A549 (cell line): Measurements from ENCODE around the gene KCNA1. TPM values are rescaled to one million over a fixed set of nuclear protein-coding genes. Genes with fewer than 3 reads are reported as not detected.

Experiments
- ATAC-seq, 2 experiments: fragments of 200-7000 bp in 1 of 2; fragments of >200 bp in 1 of 2; cut with Nextera tagmentation in 1 of 2; cut with Tn5 transposase in 1 of 2; 3 replicates each; pipeline versions ENCODE4 v1.8.0 to v1.9.1; 2018 to 2020; ENCODE audit warnings: mild to moderate bottlenecking in 1 of 2, moderate library complexity in 1 of 2
- CTCF ChIA-PET: fragments of 300-600 bp; sonication (Branson Sonifier 250); formaldehyde crosslinking; extraction: SDS; loops from one replicate; lab custom pipeline; 2021; ENCODE audit warnings: antibody characterized with exemption, inconsistent platforms; lab: Yijun Ruan, JAX
- POLR2A ChIA-PET: fragments of 350-600 bp; formaldehyde crosslinking; extraction: SDS; loops from one replicate; lab custom pipeline; 2021; ENCODE audit warnings: antibody characterized with exemption, inconsistent platforms; lab: Yijun Ruan, JAX
- DNase-seq, 2 experiments: peaks; one replicate each; pipeline versions ENCODE4 v3.0.0 to v3.0.0-alpha.2; 2011 to 2016; ENCODE audit warnings: low read depth in 1 of 2, low spot score in 1 of 2
- FAIRE-seq: peaks from 2 replicates; lab custom pipeline; 2011; peaks lifted over from hg19 to GRCh38; lab: Jason Lieb, UNC
- H3K27ac ChIP-seq, 2 experiments: fragments of >200 bp; sonication (Bioruptor Twin); formaldehyde crosslinking; 3 replicates each; pipeline ENCODE4 v1.5.1; 2016 to 2017
- H3K4me1 ChIP-seq: fragments of >200 bp; sonication (Bioruptor Twin); formaldehyde crosslinking; 3 replicates; pipeline ENCODE4 v1.6.1; 2016
- H3K4me2 ChIP-seq: fragments of >200 bp; sonication (Bioruptor Twin); formaldehyde crosslinking; 3 replicates; pipeline ENCODE4 v1.6.1; 2016
- H3K4me3 ChIP-seq: fragments of >200 bp; sonication (Bioruptor Twin); formaldehyde crosslinking; 3 replicates; pipeline ENCODE4 v1.5.1; 2016
- H3K9me3 ChIP-seq: fragments of >200 bp; sonication (Bioruptor Twin); formaldehyde crosslinking; 3 replicates; pipeline ENCODE4 v1.6.1; 2016
- CEBPB ChIP-seq, 2 experiments: fragments of >200 bp in 1 of 2; sonication (Bioruptor Twin) in 1 of 2; formaldehyde crosslinking in 1 of 2; IDR thresholded peaks; 2 replicates each; pipeline ENCODE4 v1.6.1; 2012 to 2016
- EHF ChIP-seq: fragments of 250-450 bp; sonication (Bioruptor Pico); IDR thresholded peaks from 2 replicates; pipeline ENCODE4 v1.5.0; 2020; ENCODE audit warnings: mild to moderate bottlenecking
- EHMT2 ChIP-seq: fragments of 200-600 bp; sonication (generic); IDR thresholded peaks from 2 replicates; pipeline ENCODE4 v1.6.1; 2016; ENCODE audit warnings: antibody characterized with exemption, low read depth, mild to moderate bottlenecking, moderate library complexity
- FOSB ChIP-seq: fragments of 250-450 bp; sonication (Bioruptor Pico); IDR thresholded peaks from 2 replicates; pipeline ENCODE4 v1.5.0; 2020; ENCODE audit warnings: mild to moderate bottlenecking, moderate library complexity
- FOXS1 ChIP-seq: fragments of 250-450 bp; sonication (Bioruptor Pico); IDR thresholded peaks from 2 replicates; pipeline ENCODE4 v1.5.0; 2020; ENCODE audit warnings: mild to moderate bottlenecking, moderate library complexity
- GATA3 ChIP-seq: IDR thresholded peaks from 2 replicates; pipeline ENCODE4 v1.6.1; 2012; ENCODE audit warnings: borderline replicate concordance
- HOXA7 ChIP-seq: fragments of 250-450 bp; sonication (Bioruptor Pico); IDR thresholded peaks from 2 replicates; pipeline ENCODE4 v1.5.0; 2020; ENCODE audit warnings: mild to moderate bottlenecking, moderate library complexity
- HOXB13 ChIP-seq: fragments of 250-450 bp; sonication (Bioruptor Pico); IDR thresholded peaks from 2 replicates; pipeline ENCODE4 v1.5.0; 2020; ENCODE audit warnings: low read depth, mild to moderate bottlenecking, moderate library complexity
- MAFK ChIP-seq: fragments of 450-650 bp; IDR thresholded peaks from 2 replicates; pipeline ENCODE4 v1.6.1; 2014; ENCODE audit not compliant: partially characterized antibody
- NPAS2 ChIP-seq: fragments of 250-450 bp; sonication (Bioruptor Pico); IDR thresholded peaks from 2 replicates; pipeline ENCODE4 v1.8.0; 2022; ENCODE audit warnings: mild to moderate bottlenecking, moderate library complexity, borderline replicate concordance
- NR3C1 ChIP-seq: fragments of >200 bp; sonication (Bioruptor Twin); formaldehyde crosslinking; IDR thresholded peaks from 3 replicates; pipeline ENCODE4 v1.6.1; 2017
- POLR2A ChIP-seq: IDR thresholded peaks from 2 replicates; pipeline ENCODE4 v1.6.1; 2012; ENCODE audit warnings: mild to moderate bottlenecking, low read length
- RAD21 ChIP-seq, 2 experiments: fragments of >200 bp in 1 of 2; sonication (Bioruptor Twin) in 1 of 2; formaldehyde crosslinking in 1 of 2; IDR thresholded peaks in 1 of 2; conservative IDR thresholded peaks in 1 of 2; 2 replicates in 1 of 2; 3 replicates in 1 of 2; pipeline ENCODE4 v1.6.1; 2012 to 2018; ENCODE audit warnings: inconsistent platforms in 1 of 2
- RCOR1 ChIP-seq: fragments of 150-350 bp; IDR thresholded peaks from 2 replicates; pipeline ENCODE4 v1.6.1; 2014; ENCODE audit warnings: antibody characterized with exemption, low read length, low read depth
- RFX5 ChIP-seq: fragments of 450-650 bp; IDR thresholded peaks from 2 replicates; pipeline ENCODE4 v1.7.1; 2014; ENCODE audit warnings: antibody characterized with exemption, mild to moderate bottlenecking, moderate library complexity
- SREBF2 ChIP-seq: fragments of 450-650 bp; IDR thresholded peaks from 2 replicates; pipeline ENCODE4 v1.6.1; 2014; ENCODE audit warnings: mild to moderate bottlenecking, moderate library complexity
- TFCP2L1 ChIP-seq: fragments of 250-450 bp; sonication (Bioruptor Pico); IDR thresholded peaks from 2 replicates; pipeline ENCODE4 v1.5.0; 2021; ENCODE audit warnings: mild to moderate bottlenecking
- ZSCAN20 ChIP-seq: fragments of 250-450 bp; sonication (Bioruptor Pico); IDR thresholded peaks from 2 replicates; pipeline ENCODE4 v1.8.0; 2022; ENCODE audit warnings: mild to moderate bottlenecking, moderate library complexity
- WGBS: methylation state at CpG from one replicate; pipeline ENCODE4 v1.1.6; 2017; ENCODE audit errors: missing lambda C conversion rate; 5-methylcytosine and 5-hydroxymethylcytosine counted together
- polyA plus RNA-seq, 4 experiments: library from polyadenylated mRNA; depleted of rRNA in 3 of 4; stranded (reverse); fragments of >200 nt; fragmentation: RNase III in 1 of 4; extraction: RNeasy Plus Mini Kit Qiagen cat#74134 plus additional on column Dnase treatment in 1 of 4; gene quantifications; 2 replicates in 3 of 4; 3 replicates in 1 of 4; pipeline ENCODE4 v1.2.3, GENCODE V29; 2011 to 2017
- TF ChIP-seq, protein P1 (sequence below): fragments of >200 bp; sonication (Bioruptor Twin); formaldehyde crosslinking; IDR thresholded peaks from 2 replicates; pipeline ENCODE4 v1.6.1; 2016
- TF ChIP-seq, protein P2 (sequence below): fragments of 150-350 bp; IDR thresholded peaks from 2 replicates; pipeline ENCODE4 v1.6.1; 2014; ENCODE audit warnings: low read depth, mild to moderate bottlenecking, low read length
- TF ChIP-seq, protein P3 (sequence below): IDR thresholded peaks from 2 replicates; pipeline ENCODE4 v1.6.1; 2012
- TF ChIP-seq, protein P4 (sequence below): fragments of 450-650 bp; IDR thresholded peaks from 2 replicates; pipeline ENCODE4 v1.6.1; 2014; ENCODE audit warnings: antibody characterized with exemption
- TF ChIP-seq, protein P5 (sequence below): fragments of 200-600 bp; sonication (generic); IDR thresholded peaks from 2 replicates; pipeline ENCODE4 v1.6.1; 2016; ENCODE audit warnings: antibody characterized with exemption, mild to moderate bottlenecking, moderate library complexity

KCNA1 gene
- polyA plus RNA-seq, 2 of the 4 experiments (the other 2 are of a cell fraction): not detected

DNA sequence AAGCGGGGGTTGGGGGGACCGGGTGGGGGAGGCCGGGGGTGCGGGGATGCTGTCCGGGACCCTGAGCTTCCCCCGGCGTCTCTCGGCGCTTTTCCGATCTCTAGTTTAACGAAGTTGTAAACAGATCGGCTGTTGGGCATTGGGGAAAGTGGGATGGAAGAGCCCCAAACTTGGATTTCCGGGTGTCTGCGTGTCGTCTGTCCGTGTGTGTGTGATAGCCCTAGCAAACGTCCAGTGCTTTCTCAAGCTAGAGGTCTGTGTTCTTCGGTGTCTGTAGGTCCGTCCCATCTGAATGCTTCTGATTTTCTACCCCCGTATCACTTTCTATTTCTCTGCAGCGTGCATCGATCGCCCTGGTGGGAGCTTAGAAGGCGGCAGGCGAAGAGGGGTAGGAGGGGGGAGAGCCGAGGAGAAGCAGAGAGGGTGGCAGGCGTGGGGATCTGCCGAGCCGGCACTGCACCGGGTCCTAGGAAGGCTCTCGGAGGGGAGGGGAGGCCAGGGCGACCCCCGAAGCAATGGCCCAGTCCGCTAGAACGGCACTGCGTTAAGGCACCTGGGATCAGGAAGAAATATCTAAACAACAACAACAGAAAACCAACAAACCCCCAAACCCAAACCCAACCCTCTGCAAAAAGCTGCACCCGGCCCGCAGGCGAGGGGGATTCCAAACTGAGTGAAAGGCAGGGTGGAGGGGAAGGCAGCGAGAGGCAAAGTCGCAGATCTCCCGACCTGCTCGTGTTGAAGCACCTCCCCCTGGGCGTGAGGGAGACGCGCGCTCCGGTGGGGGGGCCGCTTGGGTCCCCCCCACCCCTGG is 1.0 kb downstream of the KCNA1 start:
- Histone ChIP-seq H3K27ac (no peak overlapping the region), H3K9me3 (no peaks in the 10 kb centered on the region), H3K4me2 (no peak overlapping the region), H3K4me1 (no peaks in the 10 kb centered on the region), H3K4me3 (no peak overlapping the region)
- TF ChIP-seq TFCP2L1 (CRISPR knock-in tag): no peak
- no peak for TF ChIP-seq SREBF2
- no peak for TF ChIP-seq RAD21 (conservative IDR thresholded peaks at IDR 0.05 in 1 of 2, IDR thresholded peaks at IDR 0.05 in 1 of 2)
- no peak for TF ChIP-seq RFX5
- TF ChIP-seq, protein P1, sequence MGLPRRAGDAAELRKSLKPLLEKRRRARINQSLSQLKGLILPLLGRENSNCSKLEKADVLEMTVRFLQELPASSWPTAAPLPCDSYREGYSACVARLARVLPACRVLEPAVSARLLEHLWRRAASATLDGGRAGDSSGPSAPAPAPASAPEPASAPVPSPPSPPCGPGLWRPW: no peak
- TF ChIP-seq NPAS2 (CRISPR knock-in tag): no peak
- TF ChIP-seq ZSCAN20 (CRISPR knock-in tag): no peak
- no peak for TF ChIP-seq MAFK
- no peak for TF ChIP-seq RCOR1
- TF ChIP-seq, protein P2, sequence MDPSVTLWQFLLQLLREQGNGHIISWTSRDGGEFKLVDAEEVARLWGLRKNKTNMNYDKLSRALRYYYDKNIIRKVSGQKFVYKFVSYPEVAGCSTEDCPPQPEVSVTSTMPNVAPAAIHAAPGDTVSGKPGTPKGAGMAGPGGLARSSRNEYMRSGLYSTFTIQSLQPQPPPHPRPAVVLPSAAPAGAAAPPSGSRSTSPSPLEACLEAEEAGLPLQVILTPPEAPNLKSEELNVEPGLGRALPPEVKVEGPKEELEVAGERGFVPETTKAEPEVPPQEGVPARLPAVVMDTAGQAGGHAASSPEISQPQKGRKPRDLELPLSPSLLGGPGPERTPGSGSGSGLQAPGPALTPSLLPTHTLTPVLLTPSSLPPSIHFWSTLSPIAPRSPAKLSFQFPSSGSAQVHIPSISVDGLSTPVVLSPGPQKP: no peak
- no peak for TF ChIP-seq HOXA7 (CRISPR knock-in tag)
- no peak for TF ChIP-seq GATA3
- TF ChIP-seq, protein P3, sequence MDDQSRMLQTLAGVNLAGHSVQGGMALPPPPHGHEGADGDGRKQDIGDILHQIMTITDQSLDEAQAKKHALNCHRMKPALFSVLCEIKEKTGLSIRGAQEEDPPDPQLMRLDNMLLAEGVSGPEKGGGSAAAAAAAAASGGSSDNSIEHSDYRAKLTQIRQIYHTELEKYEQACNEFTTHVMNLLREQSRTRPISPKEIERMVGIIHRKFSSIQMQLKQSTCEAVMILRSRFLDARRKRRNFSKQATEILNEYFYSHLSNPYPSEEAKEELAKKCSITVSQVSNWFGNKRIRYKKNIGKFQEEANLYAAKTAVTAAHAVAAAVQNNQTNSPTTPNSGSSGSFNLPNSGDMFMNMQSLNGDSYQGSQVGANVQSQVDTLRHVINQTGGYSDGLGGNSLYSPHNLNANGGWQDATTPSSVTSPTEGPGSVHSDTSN: no peak
- TF ChIP-seq POLR2A: no peak
- TF ChIP-seq, protein P4, sequence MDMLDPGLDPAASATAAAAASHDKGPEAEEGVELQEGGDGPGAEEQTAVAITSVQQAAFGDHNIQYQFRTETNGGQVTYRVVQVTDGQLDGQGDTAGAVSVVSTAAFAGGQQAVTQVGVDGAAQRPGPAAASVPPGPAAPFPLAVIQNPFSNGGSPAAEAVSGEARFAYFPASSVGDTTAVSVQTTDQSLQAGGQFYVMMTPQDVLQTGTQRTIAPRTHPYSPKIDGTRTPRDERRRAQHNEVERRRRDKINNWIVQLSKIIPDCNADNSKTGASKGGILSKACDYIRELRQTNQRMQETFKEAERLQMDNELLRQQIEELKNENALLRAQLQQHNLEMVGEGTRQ: no peak
- TF ChIP-seq EHF (CRISPR knock-in tag): no peak
- TF ChIP-seq EHMT2: no peak
- TF ChIP-seq NR3C1: no peak
- TF ChIP-seq CEBPB (IDR thresholded peaks at IDR 0.05): no peak
- POLR2A ChIA-PET: no interaction called here
- WGBS: 47% methylated on average over 49 of the region's 49 CpGs
- no peak for DNase-seq
- FAIRE-seq: no peak
- no peak for ATAC-seq
- CTCF ChIA-PET: no interaction called here

DNA sequence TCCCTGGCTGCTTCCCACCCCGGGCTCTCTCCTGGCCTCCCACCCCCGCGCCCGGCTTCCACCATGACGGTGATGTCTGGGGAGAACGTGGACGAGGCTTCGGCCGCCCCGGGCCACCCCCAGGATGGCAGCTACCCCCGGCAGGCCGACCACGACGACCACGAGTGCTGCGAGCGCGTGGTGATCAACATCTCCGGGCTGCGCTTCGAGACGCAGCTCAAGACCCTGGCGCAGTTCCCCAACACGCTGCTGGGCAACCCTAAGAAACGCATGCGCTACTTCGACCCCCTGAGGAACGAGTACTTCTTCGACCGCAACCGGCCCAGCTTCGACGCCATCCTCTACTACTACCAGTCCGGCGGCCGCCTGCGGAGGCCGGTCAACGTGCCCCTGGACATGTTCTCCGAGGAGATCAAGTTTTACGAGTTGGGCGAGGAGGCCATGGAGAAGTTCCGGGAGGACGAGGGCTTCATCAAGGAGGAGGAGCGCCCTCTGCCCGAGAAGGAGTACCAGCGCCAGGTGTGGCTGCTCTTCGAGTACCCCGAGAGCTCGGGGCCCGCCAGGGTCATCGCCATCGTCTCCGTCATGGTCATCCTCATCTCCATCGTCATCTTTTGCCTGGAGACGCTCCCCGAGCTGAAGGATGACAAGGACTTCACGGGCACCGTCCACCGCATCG is 1.8 kb downstream of the KCNA1 start:
- Histone ChIP-seq H3K4me2 (no peak overlapping the region), H3K9me3 (no peaks in the 10 kb centered on the region), H3K27ac (no peak overlapping the region), H3K4me1 (no peaks in the 10 kb centered on the region), H3K4me3 (no peak overlapping the region)
- ATAC-seq (no peak), FAIRE-seq (no peak), DNase-seq (no peak)
- POLR2A ChIA-PET: no interaction called here
- no peak for TF ChIP-seq FOSB (CRISPR knock-in tag)
- no peak for TF ChIP-seq RAD21 (conservative IDR thresholded peaks at IDR 0.05 in 1 of 2, IDR thresholded peaks at IDR 0.05 in 1 of 2)
- TF ChIP-seq, protein P5, sequence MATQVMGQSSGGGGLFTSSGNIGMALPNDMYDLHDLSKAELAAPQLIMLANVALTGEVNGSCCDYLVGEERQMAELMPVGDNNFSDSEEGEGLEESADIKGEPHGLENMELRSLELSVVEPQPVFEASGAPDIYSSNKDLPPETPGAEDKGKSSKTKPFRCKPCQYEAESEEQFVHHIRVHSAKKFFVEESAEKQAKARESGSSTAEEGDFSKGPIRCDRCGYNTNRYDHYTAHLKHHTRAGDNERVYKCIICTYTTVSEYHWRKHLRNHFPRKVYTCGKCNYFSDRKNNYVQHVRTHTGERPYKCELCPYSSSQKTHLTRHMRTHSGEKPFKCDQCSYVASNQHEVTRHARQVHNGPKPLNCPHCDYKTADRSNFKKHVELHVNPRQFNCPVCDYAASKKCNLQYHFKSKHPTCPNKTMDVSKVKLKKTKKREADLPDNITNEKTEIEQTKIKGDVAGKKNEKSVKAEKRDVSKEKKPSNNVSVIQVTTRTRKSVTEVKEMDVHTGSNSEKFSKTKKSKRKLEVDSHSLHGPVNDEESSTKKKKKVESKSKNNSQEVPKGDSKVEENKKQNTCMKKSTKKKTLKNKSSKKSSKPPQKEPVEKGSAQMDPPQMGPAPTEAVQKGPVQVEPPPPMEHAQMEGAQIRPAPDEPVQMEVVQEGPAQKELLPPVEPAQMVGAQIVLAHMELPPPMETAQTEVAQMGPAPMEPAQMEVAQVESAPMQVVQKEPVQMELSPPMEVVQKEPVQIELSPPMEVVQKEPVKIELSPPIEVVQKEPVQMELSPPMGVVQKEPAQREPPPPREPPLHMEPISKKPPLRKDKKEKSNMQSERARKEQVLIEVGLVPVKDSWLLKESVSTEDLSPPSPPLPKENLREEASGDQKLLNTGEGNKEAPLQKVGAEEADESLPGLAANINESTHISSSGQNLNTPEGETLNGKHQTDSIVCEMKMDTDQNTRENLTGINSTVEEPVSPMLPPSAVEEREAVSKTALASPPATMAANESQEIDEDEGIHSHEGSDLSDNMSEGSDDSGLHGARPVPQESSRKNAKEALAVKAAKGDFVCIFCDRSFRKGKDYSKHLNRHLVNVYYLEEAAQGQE: no peak
- TF ChIP-seq FOXS1 (CRISPR knock-in tag): no peak
- no peak for TF ChIP-seq HOXB13
- CTCF ChIA-PET: interaction anchor here (1.4 kb wide), 1 partner anchor 16 kb away, joined by 3 read pairs; no protein-coding TSS in a partner anchor
- WGBS: 72% methylated on average over 46 of the region's 61 CpGs
